ENCODE data around the gene CD99.
"Not testable (repeated sequence)": the region's sequence is repeated elsewhere in the genome, so short reads cannot be mapped to it uniquely, and the experiment has no call there.

CD99 gene

DNA sequence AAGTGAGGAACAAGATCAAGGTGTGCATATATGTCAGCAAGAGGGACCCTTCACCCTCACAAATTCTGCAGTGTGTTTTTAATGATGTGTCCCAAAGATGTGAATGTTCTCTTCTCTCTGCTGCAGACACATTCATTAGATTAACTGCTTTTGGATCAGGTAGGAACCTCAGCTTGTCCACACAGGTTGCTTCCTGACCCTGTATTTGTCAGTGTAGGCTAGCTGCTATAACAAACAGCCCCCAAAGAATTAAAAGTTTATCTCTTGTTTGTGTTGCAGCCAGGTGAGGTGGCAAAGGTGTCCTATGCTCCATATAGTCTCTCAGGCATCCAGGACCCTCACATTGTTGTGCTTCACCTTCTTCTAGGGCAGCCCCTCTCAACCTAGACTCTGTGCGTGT lies 78.5 kb downstream of the CD99 start:
- TF ChIP-seq GATA1 (IDR thresholded peaks at IDR 0.05; ENCODE audit: low read depth, low read length) (no peak), POLR2A (IDR thresholded peaks at IDR 0.05; ENCODE audit: low read length) (no peak)
- DNase-seq: no peak

DNA sequence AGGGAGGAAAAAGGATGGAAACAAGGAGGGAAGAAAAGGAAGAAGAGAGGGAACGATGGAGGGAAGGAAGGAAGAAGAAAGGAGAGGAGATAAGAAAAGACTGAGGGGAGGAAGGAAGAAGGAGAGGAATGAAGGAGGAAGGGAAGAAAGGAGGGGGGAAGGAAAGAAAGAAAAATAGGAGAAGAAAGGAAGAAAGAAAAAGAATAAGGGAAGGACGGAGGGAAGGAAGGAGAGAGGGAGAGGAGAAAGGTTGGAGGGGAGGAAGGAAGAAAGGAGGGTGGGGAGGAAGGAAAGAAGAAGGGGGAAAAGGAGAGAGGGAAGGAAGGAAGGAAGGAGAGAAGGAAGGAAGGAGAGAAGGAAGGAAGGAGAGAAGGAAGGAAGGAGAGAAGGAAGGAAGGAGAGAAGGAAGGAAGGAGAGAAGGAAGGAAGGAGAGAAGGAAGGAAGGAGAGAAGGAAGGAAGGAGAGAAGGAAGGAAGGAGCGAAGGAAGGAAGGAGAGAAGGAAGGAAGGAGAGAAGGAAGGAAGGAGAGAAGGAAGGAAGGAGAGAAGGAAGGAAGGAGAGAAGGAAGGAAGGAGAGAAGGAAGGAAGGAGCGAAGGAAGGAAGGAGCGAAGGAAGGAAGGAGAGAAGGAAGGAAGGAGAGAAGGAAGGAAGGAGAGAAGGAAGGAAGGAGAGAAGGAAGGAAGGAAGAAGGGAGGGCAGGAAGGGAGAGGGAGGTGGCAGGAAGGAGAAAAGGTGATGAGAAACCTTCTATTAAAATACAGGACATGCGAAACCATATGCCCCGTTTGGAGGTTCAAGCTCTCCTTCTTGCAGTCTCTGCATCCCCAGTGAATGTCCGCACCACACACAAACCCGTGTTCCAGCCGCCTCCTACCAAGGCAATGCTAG lies 82.3 kb downstream of the CD99 start:
- DNase-seq: not testable (repeated sequence)

DNA sequence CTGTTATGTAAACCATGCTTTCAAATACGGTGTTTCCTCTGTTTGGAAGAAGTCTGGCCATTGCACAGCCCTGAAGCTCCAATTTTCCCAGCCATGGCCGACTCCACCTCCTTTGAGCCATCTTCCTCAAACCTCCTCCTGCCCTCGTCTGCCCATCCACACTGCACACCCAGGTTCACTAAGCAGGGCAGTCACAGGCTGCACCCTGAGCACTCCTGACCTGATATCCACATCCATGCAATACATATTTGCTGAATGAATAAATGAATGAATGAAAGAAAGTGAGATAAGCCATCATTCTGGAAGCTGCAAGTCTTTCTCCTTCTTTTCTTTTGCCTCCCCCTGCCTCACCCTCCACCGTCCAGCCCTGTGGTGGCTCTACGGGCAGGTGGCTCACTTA lies 83.0 kb downstream of the CD99 start:
- DNase-seq: no peak
- TF ChIP-seq GATA1 (IDR thresholded peaks at IDR 0.05; ENCODE audit: low read depth, low read length) (no peak), POLR2A (IDR thresholded peaks at IDR 0.05; ENCODE audit: low read length) (no peak)

DNA sequence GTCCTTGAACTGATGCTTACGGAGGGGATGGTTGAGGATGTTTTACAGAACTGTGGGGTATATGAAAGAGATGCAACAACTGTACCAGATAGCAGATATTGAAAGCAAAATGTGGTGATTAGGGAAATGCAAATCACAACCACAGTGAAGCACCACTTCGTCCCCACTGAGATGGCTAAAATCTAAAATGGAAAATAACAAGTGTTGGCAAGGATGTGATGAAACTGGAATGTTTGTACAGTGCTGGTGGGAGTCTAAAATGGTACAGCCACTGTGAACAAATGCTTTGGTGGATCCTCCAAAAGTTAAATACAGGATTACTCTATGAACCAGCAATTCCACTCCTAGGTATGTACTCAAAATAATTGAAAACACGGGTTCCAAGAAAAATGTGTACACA lies 83.7 kb downstream of the CD99 start:
- no peak for DNase-seq
- TF ChIP-seq POLR2A (IDR thresholded peaks at IDR 0.05; ENCODE audit: low read length) (no peak), GATA1 (IDR thresholded peaks at IDR 0.05; ENCODE audit: low read depth, low read length) (no peak)

GRCh38 chrX:2780472-2781225 lies 89.6 kb downstream of the CD99 start:
- DNase-seq: peak in 1 of 2 experiments; percentile 0

- DNase-seq: no peak
- no peak for TF ChIP-seq GATA1 (IDR thresholded peaks at IDR 0.05; ENCODE audit: low read depth, low read length)
- no peak for TF ChIP-seq POLR2A (IDR thresholded peaks at IDR 0.05; ENCODE audit: low read length)
These were observed 90.1 kb downstream of the CD99 start for GRCh38 chrX:2781226-2781571.

DNA sequence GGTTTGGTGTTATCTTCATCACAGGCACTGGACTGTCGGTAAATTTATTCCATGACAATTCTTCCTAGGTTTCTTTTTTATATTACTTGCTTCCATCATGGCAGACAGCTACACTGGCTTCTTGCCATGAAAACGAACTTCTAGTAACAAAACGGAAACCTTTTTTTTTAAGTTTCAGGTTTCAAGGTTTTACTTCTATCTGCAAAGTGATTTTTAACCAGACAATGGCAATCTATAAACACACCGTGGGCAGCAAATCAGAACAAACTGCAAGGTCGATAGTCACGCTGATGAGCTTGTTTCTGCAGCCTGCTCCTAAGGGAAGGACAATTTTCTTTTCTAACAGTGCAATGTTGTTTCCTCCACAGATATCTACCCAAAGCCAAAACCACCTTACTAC lies 90.6 kb downstream of the CD99 start:
- TF ChIP-seq GATA1 (IDR thresholded peaks at IDR 0.05; ENCODE audit: low read depth, low read length) (no peak), POLR2A (IDR thresholded peaks at IDR 0.05; ENCODE audit: low read length) (no peak)
- DNase-seq: no peak

DNA sequence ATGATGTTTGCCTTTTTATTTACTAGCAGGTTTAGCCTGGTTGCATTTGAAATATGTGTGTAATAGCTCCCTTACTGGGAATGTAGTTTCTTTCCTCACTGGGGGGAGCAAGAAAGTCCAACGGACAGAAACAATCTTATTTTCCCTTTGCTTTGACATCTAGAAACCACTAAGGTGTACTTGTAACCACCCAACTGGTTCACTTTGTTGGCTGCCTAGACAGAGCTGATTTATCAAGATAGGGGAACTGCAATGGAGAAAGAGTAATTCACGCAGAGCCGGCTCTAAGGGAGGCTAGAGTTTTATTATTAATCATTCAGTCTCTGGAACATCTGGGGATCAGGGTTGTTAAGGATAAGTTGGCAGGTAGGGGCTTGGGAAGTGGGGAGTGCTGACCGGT lies 91.1 kb downstream of the CD99 start:
- TF ChIP-seq GATA1 (IDR thresholded peaks at IDR 0.05; ENCODE audit: low read depth, low read length) (no peak), POLR2A (IDR thresholded peaks at IDR 0.05; ENCODE audit: low read length) (no peak)
- no peak for DNase-seq

DNA sequence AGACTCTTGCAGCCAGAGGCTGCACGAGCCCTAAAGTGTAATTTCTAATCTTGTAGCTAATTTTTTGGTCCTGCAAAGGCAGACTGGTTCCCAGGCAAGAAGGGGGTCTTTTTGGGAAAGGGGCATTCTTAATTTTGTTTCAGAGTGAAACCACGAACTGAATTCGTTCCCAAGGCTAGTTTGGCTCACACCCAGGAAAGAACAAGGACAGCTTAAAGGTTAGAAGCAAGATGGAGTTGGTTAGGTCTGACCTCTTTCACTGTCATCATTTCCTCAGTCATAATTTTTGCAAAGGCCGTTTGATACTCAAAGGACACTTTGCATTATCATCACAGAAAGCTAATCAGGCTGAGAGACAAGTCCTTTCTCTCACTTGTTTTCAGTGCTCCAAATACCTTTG lies 91.7 kb downstream of the CD99 start:
- DNase-seq: no peak
- TF ChIP-seq POLR2A (IDR thresholded peaks at IDR 0.05; ENCODE audit: low read length) (no peak), GATA1 (IDR thresholded peaks at IDR 0.05; ENCODE audit: low read depth, low read length) (no peak)

DNA sequence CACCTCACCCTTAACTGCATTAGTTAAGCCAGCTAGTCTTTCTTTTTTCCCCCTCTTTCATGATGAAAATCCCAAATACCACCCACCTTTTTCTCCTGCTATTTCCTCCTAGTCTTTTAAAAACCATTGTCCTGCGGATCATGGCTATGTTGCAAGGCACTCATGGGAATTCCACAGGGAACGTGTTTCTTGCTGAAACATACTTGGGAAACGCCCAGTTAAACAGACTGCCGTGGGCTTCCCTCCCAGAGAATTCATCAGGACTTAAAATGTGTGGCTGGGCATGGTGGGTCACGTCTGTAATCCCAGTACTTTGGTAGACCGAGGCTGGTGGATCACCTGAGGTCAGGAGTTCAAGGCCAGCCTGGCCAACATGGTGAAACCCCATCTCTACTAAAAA lies 92.9 kb downstream of the CD99 start:
- no peak for DNase-seq
- TF ChIP-seq GATA1 (IDR thresholded peaks at IDR 0.05; ENCODE audit: low read depth, low read length): no peak
- no peak for TF ChIP-seq POLR2A (IDR thresholded peaks at IDR 0.05; ENCODE audit: low read length)

GRCh38 chrX:2785538-2785937 lies 94.4 kb downstream of the CD99 start:
- TF ChIP-seq POLR2A (IDR thresholded peaks at IDR 0.05; ENCODE audit: low read length) (no peak), GATA1 (IDR thresholded peaks at IDR 0.05; ENCODE audit: low read depth, low read length) (no peak)
- no peak for DNase-seq

- TF ChIP-seq GATA1 (IDR thresholded peaks at IDR 0.05; ENCODE audit: low read depth, low read length) (no peak), POLR2A (IDR thresholded peaks at IDR 0.05; ENCODE audit: low read length) (no peak)
- DNase-seq: no peak
These were observed 97.9 kb downstream of the CD99 start for GRCh38 chrX:2788980-2789379.

DNA sequence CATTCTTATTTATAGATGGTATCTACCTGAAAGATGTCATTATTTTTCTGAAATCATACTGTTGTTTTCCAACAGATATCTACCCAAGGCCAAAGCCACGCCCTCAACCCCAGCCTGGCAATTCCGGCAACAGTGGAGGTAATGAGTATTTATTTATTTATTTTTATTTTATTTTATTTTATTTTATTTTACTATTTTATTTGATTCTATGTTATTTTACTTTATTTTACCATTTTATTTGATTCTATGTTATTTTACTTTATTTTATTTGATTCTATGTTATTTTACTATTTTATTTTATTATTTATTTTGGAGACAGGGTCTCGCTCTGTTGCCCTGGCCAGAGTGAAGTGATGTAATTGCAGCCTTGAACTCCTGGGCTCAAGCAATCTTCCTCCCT lies 98.5 kb downstream of the CD99 start:
- TF ChIP-seq GATA1 (IDR thresholded peaks at IDR 0.05; ENCODE audit: low read depth, low read length) (no peak), POLR2A (IDR thresholded peaks at IDR 0.05; ENCODE audit: low read length) (no peak)
- DNase-seq: no peak
